Measurements from ENCODE around the gene DDX4. TPM values are rescaled to one million over a fixed set of nuclear protein-coding genes. Genes with fewer than 3 reads are reported as not detected.
"Not testable (repeated sequence)": the region's sequence is repeated elsewhere in the genome, so short reads cannot be mapped to it uniquely, and the experiment has no call there.

DDX4 gene
- total and polyA plus RNA-seq, 8 donors: 0.02 to 0.56 (median 0.11) TPM; not detected in 2

DNA sequence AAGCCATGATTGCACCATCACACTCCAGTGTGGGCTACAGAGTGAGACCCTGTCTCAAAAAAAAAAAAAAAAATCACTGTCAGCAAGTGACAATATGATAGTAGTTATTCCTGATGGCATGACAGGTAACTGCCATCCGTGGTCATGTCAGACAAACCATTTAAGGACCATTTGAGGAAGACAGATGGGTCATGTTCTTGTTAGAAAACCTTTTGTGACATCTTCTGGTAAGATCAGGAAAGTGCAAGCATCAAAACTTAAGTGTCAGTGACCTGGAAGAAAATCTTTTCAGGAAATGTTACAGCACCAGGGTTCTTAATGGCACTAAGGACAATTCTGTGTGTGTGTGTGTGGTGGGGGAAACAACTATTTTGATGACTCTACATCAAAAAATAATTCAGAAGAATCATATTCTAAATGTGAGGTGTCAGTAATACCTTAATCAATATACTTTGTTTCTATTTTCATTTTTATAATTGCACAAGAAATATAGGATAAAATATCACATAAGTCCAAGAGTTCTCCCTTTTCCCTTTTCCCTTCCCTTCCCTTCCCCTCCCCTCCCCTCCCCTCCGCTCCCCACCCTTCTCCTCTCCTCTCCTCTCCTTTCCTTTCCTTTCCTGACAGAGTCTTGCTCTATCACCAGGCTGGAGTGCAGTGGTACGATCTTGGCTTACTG lies 43.6 kb upstream of the DDX4 start:
- Histone ChIP-seq H3K4me1 (peaks cover 0 to 25% (median 9%) of the 10 kb centered on the region in 3 donors), H3K27ac (no peak overlapping the region), H3K4me3 (no peak overlapping the region), H3K36me3 (no peaks in the 10 kb centered on the region), H3K27me3 (no peaks in the 10 kb centered on the region), H3K9me3 (no peaks in the 10 kb centered on the region)
- whole genome bisulfite sequencing, 2 donors: 76 to 78% methylated on average over 3 of the region's 3 CpGs
- intact Hi-C loops (cut with DNase I): loop anchor here in 1 of 3 donors (10.0 kb wide), 1 partner anchor 379 kb away; no protein-coding TSS in a partner anchor
- DNase-seq (no peak), FAIRE-seq (no peak), ATAC-seq (peak in 3 of 4 donors; percentile 35 to 47 (median 39))
- TF ChIP-seq, protein P1, sequence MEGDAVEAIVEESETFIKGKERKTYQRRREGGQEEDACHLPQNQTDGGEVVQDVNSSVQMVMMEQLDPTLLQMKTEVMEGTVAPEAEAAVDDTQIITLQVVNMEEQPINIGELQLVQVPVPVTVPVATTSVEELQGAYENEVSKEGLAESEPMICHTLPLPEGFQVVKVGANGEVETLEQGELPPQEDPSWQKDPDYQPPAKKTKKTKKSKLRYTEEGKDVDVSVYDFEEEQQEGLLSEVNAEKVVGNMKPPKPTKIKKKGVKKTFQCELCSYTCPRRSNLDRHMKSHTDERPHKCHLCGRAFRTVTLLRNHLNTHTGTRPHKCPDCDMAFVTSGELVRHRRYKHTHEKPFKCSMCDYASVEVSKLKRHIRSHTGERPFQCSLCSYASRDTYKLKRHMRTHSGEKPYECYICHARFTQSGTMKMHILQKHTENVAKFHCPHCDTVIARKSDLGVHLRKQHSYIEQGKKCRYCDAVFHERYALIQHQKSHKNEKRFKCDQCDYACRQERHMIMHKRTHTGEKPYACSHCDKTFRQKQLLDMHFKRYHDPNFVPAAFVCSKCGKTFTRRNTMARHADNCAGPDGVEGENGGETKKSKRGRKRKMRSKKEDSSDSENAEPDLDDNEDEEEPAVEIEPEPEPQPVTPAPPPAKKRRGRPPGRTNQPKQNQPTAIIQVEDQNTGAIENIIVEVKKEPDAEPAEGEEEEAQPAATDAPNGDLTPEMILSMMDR (IDR thresholded peaks at IDR 0.05): no peak

DNA sequence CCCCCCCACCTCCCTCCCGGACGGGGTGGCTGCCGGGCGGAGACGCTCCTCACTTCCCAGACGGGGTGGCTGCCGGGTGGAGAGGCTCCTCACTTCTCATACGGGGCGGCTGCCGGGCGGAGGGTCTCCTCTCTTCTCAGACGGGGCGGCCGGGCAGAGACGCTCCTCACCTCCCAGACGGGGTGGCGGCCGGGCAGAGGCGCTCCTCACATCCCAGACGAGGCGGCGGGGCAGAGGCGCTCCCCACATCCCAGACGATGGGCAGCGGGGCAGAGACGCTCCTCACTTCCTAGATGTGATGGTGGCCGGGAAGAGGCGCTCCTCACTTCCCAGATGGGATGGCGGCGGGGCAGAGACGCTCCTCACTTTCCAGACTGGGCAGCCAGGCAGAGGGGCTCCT lies 41.2 kb upstream of the DDX4 start:
- not testable (repeated sequence) for FAIRE-seq, DNase-seq, H3K4me3 ChIP-seq, H3K27me3 ChIP-seq, H3K9me3 ChIP-seq, H3K27ac ChIP-seq, H3K36me3 ChIP-seq, ATAC-seq
- H3K4me1 ChIP-seq: peaks cover 0 to 17% (median 4%) of the 10 kb centered on the region in 3 donors
- intact Hi-C loops (cut with DNase I): loop anchor here in 1 of 3 donors (10.0 kb wide), 1 partner anchor 382 kb away; no protein-coding TSS in a partner anchor
- WGBS, 2 donors: 95 to 97% methylated on average over 17 to 31 of the region's 31 CpGs

DNA sequence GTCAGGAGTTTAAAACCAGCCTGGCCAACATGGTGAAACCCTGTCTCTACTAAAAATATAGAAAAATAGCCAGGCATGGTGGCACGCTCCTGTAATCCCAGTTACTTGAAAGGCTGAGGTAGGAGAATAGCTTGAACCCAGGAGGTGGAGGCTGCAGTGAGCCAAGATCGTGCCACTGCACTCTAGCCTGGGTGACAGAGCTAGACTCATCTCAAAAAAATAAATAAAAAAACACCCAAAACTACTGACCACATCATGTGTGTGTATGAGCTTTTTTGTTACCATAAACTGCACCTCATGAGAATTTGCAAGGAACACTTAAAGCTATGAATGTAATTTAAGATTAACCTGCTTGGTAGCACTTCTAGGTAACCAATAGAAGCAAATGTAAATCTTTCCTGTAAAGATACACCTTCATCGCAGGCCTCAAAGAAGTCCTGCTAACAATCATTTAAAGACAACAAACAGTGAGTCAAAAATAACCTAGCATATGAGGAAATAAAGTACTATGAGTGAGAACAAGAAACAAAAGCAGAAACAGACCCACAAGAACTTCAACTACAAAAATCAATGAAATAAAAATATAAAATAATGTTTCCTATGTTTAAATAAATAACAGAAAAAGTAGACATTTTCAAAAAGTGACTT lies 38.7 kb upstream of the DDX4 start:
- Histone ChIP-seq H3K9me3 (no peaks in the 10 kb centered on the region), H3K36me3 (no peaks in the 10 kb centered on the region), H3K27me3 (no peaks in the 10 kb centered on the region), H3K4me3 (no peak overlapping the region), H3K4me1 (peaks cover 0 to 3% (median 0%) of the 10 kb centered on the region in 3 donors), H3K27ac (no peak overlapping the region)
- 79 to 83% methylated on average over 3 of the region's 3 CpGs for WGBS, 2 donors
- TF ChIP-seq, protein P1 (IDR thresholded peaks at IDR 0.05): no peak
- intact Hi-C loops (cut with DNase I): loop anchor here in 1 of 3 donors (10.0 kb wide), 1 partner anchor 384 kb away; no protein-coding TSS in a partner anchor
- ATAC-seq (no peak), FAIRE-seq (peak; percentile 53), DNase-seq (no peak)

DNA sequence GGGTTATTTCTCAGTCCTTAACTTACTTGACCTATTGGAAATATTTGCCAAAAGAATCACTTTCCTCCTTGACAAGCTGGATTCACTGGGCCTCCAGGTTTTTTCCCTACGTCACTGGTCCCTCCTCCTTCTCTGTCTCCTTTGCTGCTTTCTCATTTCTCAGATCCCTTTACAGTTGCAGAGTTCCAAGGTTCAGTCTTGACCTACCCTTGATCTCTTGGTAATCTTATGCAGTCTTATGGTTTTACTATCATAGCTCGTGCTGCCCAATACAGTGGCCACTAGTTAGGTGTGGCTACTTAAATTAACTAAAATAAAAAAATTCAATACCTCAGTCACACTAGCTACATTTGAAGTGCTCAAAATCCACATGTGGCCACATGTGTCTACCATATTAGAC lies 37.1 kb upstream of the DDX4 start:
- TF ChIP-seq, protein P1 (IDR thresholded peaks at IDR 0.05): no peak
- WGBS, 2 donors: 82 to 83% methylated on average over 2 of the region's 2 CpGs
- Histone ChIP-seq H3K36me3 (no peaks in the 10 kb centered on the region), H3K4me3 (no peak overlapping the region), H3K4me1 (peaks cover 0 to 3% (median 0%) of the 10 kb centered on the region in 3 donors), H3K27ac (no peak overlapping the region), H3K27me3 (no peaks in the 10 kb centered on the region), H3K9me3 (no peaks in the 10 kb centered on the region)
- ATAC-seq (no peak), FAIRE-seq (no peak), DNase-seq (no peak)
- intact Hi-C loops (cut with DNase I): no loop called here

DNA sequence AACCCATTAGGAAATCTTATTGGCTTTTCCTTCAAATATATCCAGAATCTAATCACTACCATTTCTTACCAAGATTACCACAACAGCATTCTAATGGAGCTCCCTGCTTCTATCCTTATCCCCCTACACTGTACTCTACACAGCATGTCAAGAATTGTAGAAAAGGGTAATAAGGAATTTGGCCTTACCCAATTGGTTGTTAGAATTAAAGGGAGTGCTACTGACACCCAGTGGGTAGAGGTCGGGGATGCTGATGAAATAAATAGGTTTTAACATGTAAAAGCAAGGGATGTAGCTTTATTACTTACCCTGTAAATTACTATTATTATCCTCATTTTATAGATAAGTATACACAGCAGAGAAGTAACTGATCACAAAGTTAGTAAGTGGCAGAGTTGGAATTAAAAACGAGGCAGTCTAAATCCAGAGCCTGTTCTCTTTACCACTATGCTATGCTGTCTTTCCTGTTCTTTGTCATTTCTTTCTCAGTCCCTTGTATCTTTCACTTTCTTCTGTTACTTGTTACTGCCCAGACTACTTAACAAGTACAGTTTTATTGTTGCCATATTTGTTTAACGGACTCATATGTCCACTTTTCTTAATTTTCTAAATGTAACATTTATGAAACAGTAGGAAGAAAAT lies 36.3 kb upstream of the DDX4 start:
- ATAC-seq (no peak), FAIRE-seq (no peak), DNase-seq (no peak)
- Histone ChIP-seq H3K4me3 (no peak overlapping the region), H3K4me1 (peaks cover 0 to 3% (median 0%) of the 10 kb centered on the region in 3 donors), H3K9me3 (no peaks in the 10 kb centered on the region), H3K27me3 (no peaks in the 10 kb centered on the region), H3K36me3 (no peaks in the 10 kb centered on the region), H3K27ac (no peak overlapping the region)
- TF ChIP-seq, protein P1 (IDR thresholded peaks at IDR 0.05): no peak
- intact Hi-C loops (cut with DNase I): no loop called here
- WGBS, 2 donors: 90 to 93% methylated on average over 3 of the region's 3 CpGs
